Activated CD8-positive, alpha-beta memory T cell treated with anti-CD3 and anti-CD28 coated beads, Interleukin-2, amount 50 U/mL, for 4 hours (primary cell): ENCODE results near the gene FHOD3.

ENCODE experiments used
- DNase-seq: peaks from one replicate; pipeline ENCODE4 v3.0.0-alpha.2; 2020

The FHOD3 gene

DNA sequence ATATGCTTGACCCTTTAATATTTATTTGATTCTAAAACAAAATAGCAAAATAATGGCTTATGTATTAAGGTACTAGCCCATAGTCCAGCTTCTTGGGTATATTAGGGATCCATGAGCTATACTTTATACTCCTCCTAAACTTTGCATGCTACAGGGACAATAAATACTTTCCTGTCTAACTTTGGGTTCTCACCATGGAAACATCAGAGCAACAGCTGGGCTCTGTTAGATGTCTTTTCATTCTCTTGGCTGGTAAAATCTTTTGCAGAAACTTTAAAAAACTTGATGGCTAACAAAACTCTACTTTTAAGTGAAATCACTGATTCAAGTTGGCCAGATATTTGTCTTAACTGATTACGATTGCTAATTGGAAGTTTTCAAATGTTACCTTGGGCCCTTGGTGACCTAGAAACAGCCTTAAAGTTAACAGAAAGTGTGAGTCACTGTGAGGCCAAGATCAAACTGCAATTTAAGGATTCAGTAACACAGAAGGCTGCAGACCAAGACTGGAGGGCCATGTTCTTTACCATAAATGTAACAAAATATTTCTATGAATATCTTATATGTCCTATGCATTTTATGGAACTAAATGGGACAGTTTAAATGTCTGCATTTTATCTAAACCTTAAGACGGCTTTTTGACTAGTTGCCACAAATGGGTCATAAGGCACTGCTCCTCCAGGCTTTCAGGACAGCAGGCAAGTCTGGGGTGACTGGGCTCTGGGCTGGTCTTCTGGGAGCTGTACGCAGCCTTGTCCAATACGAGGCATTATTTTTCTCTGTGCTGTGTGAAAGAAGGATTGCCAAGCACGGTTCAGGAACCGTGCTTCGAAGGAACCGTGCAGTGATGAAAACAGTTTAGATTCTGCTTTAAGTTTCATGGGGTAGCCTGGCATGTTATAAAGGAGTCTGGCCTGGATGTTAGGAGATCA is 342.8 kb downstream of the FHOD3 start:
- DNase-seq, result no peak

DNA sequence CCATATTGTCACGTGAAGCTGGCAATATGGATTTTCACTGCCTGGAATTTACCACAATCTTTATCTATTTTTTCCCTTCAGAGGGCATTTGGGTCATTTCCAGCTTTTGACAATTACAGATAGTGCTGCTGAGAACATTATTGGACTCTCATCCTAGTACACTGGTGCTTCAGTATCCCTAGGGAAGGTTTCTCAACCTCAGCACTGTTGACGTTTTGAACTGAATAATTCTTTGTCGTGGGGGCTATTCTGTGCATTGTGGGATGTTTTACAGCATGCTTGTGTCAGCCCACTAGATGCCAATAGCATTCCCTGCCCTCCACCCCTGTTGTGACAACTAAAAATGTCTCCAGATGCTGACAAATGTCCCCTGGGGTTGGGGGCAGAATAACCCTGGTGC is 345.5 kb downstream of the FHOD3 start:
- DNase-seq, result no peak

DNA sequence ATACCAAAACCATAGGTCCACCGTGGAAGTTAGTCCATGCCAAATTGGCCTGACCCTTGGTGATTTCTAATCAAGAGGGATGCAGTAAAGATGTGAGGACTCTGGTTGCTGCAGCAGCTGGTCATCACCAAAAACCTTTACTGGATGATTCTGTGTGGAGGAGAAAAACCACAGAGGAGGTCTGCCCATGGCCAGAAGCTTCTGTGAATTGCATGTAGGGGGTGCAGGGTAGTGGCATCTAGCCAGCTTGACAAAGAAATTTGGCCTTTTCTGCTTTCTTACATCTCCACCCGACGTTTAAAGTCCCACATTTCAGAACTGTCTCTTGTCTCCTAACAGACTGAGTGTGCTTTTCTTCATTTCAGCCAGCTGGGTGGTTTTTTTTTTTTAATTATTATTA is 351.3 kb downstream of the FHOD3 start:
- no peak for DNase-seq

DNA sequence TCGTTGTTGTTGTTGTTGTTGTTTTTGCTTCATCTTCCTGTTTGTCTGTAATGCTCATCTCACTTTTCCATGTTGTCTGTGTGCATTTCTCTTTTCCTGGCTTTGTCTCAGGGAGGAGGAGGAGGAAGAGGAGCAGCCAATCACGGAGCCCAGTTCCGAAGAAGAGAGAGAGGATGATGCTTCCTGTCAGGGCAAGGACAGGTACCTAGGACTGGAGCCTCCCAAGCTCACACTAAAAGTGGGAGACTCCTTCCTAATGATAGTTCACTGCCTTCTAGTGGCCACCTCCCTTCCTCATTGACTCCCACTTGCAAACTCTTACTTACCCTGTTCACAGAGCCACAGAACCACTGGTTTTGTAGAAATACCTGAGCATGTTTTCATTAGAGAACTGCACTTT is 351.7 kb downstream of the FHOD3 start:
- DNase-seq, result no peak

DNA sequence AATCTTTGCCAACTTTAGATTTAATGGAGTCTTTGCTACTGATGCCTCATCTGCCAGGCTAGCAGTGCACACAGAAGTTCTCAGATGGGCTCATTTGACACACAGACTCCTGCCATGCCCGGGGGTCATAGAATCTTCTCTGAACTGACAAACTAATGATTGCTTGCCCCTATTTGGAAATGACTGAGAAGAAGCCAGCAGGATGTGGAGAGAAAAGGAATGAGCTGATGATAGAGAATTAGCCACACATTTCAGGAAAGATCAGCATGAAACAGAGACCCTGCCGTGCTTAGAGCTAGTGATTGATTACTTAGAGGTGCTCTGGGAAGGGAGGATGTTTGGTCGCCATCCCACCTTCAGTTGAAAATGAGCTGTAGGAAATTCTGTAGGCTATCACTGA is 352.8 kb downstream of the FHOD3 start:
- DNase-seq, result no peak

DNA sequence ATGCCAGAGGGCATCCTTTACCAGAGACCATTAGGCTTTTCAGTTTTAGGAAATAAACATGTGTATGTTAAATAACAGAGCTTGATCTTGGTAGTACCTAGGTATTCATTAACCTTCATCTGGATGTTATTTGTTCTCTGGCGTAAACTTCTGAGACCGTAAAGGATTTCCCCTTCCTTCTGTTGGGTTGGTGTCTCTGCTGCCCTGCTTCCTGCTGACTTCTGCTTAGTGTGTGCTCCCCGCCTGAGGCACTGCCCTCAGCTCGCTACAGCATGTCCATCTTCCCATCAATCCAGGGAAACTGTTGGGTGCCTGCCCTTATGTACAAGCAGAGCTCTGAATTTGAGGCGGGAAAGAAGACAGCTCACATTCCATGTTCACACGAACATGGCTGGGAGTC is 353.4 kb downstream of the FHOD3 start:
- no peak for DNase-seq

DNA sequence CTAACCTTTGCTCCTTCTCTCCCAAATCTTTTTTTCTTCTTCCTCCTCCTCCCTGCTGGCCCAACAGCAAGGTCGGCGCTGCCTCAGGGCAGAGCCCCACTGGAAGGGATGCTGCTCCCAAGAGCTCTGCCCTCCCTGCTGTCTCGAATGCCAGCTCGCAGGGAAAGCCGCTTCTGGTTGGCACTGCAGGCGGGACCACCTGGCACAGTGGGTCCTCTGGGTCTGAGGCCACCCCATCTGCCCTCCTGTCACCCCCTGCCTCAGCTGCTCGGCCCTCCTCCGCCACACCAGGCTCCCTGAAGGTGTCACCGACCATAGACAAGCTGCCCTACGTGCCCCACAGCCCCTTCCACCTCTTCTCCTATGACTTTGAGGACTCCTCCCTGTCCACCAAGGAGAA is 355.0 kb downstream of the FHOD3 start:
- DNase-seq, result no peak

DNA sequence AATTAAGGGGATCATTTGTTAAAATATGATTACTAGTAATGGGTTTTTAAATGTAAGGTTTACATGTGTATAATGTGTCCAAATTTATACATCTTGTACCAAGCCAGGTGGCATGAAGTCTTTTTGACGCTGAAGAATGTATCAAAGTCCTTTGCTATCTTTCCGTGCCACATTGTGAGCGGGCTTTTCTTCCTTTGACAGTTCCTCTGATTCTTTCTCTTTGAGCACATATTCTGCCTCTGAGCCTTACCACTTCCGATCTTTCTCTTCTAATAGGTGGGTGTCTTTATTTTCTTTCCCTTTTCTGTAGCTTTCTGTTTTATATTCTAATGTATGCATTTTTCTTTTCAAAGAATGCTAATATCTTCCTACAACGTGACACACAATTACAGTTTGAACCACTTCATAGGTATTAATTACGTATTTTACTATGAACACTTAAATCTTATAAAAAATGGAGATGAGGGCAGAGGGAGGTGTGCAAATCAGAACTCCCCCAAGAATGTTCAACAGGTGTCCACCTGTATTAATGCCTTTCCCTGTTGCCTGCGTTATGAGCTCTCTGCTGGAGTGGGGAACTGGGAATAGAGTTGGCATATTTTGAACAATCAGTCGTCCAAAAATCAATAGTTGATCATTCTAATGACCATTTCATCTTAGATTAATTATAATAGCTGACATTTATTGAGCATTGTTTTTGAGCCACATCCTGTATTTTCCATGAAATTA is 355.8 kb downstream of the FHOD3 start:
- no peak for DNase-seq

DNA sequence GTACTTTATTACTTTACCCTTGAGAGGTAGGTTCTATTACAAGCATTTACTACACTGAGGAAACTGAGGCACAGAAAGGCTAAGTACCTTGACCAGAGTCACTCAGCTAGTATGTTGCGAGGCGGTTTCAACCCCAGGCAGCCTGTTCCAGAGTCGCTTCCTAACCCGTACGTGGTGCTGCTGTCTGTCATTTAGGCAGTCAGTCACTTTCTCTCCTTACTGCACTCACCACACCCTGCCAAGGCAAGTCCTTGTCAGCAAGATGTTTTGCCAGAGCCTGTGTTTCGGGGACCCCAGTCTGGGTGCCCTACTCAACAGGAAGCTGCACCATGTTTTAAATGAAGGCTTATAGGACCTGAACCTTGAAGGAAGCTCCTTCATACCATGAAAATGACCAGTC is 356.4 kb downstream of the FHOD3 start:
- no peak for DNase-seq

DNA sequence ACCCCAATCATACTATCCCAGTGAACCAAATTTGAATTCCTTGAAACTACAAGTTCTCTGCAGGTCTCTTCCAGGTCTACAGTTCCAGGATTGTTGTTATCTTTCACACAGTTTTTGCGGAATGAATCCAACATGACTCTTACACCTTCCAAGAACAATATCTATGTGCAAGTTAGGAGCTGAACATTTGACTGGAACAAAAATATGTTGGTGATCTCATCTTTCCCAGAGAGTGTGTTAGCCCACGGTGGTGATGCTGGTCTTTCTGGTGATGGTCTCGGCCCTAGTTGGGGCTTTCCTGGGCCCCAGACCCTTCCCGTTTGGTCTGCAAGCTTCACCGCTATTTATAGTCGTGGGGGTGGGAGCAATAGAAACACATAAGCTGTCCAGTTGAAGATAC is 357.6 kb downstream of the FHOD3 start:
- DNase-seq, result no peak

DNA sequence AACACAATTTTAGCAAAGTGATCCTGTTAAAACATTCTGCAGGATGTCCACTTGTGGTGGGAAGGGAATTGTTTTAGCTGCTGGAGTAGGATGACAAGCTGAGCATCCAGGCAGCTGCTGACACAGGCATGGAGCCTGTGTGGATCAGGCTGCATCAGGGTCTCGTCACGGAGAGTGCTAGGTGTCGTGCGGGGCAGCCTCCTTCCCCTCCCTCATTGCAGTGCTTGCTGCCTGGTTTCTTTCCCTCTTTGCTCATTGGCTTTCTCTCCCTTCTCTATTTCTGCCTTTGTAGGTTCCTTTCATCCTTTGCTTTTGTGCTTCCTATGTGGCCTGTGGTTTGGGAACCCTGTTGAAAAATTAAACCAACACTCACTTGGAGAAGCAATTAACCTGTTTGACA is 358.4 kb downstream of the FHOD3 start:
- no peak for DNase-seq

DNA sequence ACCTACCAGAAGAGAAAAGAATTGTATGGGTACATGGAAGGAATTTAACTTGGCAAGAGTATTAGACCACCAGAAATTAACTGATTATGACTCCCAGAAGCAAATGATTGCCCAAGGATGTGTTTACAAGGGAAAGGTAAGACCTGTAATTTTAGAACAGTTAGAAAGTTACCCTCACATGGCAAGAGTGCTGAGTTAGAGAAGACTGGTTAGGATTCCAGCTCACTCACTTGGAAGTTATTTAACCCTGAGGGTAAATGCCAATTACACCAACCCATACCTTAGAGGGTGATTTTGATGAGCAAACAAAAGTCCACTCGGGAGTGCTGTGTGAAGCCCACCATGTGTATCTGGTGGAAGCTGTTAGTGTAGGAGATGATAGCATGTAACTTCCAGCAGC is 361.1 kb downstream of the FHOD3 start:
- no peak for DNase-seq

DNA sequence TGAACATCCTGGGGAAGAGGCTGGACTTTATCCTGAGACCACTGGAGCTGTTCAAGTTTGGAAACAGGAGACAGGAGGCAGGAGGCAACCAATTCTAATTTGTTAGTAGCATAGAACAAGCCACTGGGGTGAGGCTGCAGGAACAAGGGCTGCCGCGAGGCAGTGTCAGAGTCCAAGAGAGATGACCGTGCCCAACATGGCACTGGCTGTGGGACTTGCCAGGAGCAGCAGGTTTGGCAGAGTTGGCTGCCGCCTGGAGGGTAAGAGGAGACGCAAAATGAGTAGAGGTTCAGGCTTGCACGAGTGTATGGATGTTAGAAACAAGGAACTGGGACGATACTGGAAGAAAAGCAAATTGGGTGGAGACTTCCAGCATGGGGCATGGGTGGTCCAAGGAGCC is 362.8 kb downstream of the FHOD3 start:
- DNase-seq, result no peak

DNA sequence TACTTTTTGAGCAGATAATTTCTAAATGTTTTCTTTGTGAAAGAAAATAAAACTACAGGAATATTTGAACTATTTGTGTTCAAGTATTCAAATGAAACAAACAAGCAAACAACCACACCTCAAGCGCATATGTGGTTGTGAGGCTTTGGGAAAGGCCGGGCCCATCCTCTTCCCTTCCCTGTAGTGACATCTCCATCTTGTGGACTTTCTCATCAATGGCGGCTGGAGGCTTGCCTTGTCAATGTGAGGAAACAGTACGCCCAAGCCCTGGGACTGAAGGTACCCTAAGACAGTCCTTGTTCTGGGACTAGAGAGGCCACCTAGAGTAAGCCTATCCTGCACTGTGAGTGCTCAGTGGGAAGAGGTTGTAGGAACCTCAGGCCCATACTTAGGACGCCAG is 364.5 kb downstream of the FHOD3 start:
- no peak for DNase-seq

DNA sequence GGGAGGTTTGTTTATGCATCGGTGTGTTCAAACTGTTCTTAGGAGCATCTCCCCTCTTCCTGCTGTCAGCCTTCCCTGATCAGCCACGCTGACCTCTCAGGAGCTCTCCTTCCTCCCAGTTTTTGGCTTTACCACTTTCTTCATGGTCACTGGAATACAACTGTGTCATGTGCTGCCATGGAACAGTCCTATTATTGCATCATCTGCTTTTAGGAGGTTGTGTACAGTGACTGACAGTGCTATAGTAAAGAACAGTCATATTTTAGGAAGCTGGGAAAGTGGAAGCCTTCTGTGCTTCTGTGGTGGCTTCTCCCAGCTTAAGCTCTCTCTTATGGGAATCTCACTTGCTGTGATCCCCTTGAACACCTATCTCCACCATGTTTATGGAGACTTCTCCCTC is 365.8 kb downstream of the FHOD3 start:
- no peak for DNase-seq

DNA sequence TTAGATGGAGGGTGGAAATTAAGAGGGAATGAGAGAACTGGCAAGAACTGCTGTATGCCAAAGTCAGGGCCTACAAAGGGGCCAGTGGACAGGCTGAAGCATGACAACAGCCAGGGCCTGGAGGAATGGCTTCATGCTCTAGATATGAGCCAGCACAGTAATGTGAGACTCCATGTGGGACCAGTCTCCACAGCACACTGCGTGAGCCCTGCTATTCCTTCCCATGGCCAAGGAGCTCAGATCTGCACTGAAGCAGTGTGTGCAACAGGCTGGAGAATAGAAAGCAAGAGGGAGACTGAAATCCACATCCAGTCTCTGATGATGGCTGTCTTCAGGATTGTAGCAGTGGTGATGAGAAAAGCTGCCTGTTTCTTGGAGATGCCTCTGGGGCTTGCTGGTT is 368.4 kb downstream of the FHOD3 start:
- no peak for DNase-seq

DNA sequence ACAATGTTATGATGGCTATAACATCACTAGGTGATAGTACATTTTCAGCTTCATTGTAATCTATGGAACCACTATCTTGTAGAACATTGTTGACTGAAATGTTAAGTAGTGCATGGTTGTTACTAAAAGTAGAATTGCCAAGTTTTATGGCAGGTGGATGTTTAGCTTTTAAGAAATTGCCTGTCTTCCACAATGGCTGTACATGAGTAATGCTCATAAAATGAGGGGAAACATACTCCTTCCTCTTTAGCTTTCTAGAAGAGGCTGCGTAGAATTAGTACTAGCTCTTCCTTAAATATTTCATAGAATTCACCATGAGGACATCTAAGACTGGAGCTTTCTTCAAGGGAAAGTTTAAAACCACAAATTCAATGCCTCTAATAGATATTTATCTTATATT is 370.3 kb downstream of the FHOD3 start:
- DNase-seq, result no peak

DNA sequence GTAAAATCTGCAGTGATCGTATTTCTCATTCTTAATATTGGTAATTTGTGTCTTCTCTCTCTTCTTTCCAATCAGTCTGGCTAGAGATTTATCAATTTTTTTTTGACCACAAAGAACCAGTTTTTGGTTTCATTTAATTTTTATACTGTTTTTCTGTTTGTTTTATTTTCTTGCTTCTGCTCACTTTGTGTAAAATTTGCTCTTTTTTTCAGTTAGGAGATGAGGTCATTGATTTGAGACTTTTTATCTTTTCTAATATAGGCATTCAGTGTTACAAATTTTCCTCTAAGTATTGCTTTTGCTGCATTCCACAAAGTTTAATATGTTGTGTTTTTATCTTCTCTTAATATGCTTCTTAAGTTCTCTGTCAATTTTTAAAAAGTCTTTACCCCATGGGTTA is 370.8 kb downstream of the FHOD3 start:
- no peak for DNase-seq

DNA sequence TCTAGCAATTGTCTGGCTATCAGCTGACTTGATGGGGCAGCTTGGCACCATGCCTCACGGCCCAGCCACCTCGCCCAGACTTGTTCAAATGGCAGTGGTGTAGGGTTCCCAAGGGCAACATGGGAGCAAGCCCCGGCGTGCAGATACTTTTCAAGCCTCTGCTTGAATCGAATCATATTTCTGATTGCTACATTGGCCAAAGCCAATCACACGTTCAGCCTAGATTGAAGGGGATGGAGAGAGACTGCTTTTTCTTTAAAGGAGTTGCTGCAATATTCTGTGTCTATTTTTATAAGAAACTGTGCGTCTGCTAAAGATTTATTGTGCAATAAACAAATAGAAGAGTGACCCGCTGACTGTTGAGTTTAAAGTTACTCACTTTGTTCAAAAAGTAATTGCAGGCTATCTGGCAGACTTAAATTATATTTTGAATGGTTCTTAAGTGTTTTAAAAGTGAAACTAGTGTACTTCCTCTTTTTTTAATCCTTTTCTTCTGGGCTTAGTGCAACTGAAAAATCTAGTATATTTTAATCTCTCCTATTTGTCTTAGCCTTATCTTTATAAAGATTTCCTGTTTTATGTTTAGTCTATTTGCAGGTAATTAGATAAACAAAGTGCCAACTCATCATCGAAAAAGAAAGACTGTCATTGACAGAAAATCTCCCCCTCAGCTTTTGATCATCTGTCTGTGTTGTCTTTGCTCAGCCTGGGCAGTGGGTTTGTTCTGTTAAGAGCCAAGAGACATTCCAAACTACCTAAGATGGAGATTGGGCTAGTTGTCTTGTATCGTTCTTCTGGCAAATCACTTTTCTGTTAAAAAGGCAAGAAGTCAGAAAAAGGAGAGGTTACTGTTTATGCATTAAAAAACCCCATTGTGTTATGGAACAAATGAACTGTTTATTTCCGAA is 375.2 kb downstream of the FHOD3 start:
- no peak for DNase-seq

DNA sequence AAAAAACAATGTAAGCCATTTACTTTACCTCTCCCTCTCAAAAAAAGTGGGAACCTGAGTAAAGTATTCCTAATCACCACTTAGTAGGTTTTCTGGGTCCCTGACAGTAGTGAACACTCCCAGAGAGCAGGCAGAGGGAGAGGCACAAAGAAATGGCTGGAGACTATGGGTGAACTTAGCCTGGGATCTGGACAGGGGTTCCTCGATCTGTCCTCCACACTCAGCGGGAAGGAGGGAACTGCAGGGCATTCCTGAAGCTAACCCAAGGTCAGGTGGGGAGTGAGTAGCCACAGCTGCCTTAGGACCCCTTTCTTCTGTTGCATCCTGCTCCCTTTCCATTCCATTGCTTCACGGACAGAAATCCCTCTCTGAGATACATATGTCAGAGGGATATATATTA is 375.9 kb downstream of the FHOD3 start:
- DNase-seq, result no peak

DNA sequence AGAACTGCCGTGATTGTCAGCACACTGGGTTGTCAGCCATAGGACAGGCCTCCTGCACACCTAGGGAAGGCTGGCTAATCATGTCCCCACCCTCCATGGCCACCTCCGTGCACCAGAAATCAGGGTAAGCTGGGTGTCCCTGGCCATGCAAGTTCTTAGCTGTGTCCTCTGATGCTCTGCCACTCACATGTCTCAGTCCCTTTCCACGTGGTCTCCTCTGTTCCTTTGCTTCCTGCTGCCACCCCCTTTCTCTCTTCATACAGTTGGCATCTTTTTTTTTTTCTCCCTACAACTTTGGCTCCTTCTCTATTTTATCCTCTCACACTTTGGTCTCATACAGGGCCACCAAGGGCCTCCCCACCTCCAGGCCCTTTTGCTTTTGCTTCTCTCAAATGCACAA is 377.6 kb downstream of the FHOD3 start:
- DNase-seq, result no peak

DNA sequence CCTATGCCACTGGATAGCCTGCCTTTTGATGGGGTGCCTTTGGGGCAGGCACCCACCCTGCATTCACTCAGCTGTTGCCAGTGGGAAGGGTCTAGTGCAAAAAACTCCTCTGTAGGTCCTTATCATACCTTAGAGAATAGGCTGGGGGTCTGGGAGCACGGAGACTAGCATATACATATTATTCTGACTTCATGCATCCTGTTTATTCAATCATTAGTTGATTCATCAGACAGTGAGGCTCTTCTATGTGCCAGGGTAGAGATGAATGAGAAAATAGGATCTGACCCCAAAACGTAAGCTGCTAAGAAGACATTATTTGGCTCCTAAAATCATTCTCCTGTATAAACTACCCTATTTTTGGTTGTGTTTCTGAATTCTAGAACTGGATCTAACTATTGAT is 378.0 kb downstream of the FHOD3 start:
- DNase-seq, result no peak

DNA sequence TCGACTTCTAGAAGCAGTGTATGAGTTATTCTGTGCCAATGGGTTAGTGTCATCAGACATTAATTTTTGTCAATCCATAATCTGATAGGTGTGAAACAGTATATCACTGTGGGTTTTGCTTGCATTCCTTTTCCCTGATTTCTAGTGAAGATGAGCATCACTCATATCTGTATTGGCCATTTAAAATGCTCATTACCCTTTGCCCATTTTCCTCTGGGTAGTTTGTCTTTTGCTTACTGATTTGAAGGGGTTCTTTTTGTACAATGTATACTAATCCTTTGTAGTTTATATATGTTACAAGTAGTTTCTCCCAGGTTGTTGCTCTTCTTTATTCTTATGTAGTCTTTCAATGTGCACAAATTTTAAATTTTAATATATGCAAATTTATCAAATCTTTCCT is 379.1 kb downstream of the FHOD3 start:
- no peak for DNase-seq
